ENCODE measurements around the gene GSAP. TPM values are rescaled to one million over a fixed set of nuclear protein-coding genes. Genes with fewer than 3 reads are reported as not detected.
A peak's percentile ranks its signal among the peaks of the same experiment; 100 is the strongest.

GSAP gene
- total and polyA plus RNA-seq, 2 donors (not counting 1 experiment from before 2014, with no cell fraction given), result 140 to 207 TPM

GRCh38 chr7:77316219-77316978 is 99.8 kb downstream of the GSAP start:
- Histone ChIP-seq H3K9ac (ENCODE audit: low read length) (no peak overlapping the region), H4K20me1 (ENCODE audit: control insufficient read depth, insufficient read depth, low read length, poor library complexity, severe bottlenecking) (peaks cover 6% of the 10 kb centered on the region), H2AFZ (ENCODE audit: insufficient read depth, low read depth, low read length, poor library complexity, severe bottlenecking) (no peak overlapping the region), H3K27ac (ENCODE audit: low read length in 2 of 2) (no peak overlapping the region), H3K4me2 (replicated peaks; ENCODE audit: low read depth, low read length, poor library complexity, severe bottlenecking) (no peak overlapping the region), H3K79me2 (ENCODE audit: control insufficient read depth, insufficient read depth, low read length) (no peaks in the 10 kb centered on the region), H3K4me3 (ENCODE audit: control extremely low read depth in 1 of 5, extremely low read depth in 1 of 5, insufficient read depth in 1 of 5, low read depth in 2 of 5, low read length in 4 of 5) (no peak overlapping the region), H3K27me3 (replicated peaks in 1 of 4; ENCODE audit: control extremely low read depth in 1 of 4, control insufficient read depth in 3 of 4, insufficient read depth in 4 of 4, low read length in 3 of 4) (no peaks in the 10 kb centered on the region), H3K4me1 (ENCODE audit: control insufficient read depth in 2 of 2, insufficient read depth in 2 of 2, low read length in 2 of 2) (no peaks in the 10 kb centered on the region), H3K36me3 (replicated peaks in 1 of 2; ENCODE audit: control extremely low read depth in 1 of 2, control insufficient read depth in 1 of 2, extremely low read depth in 1 of 2, insufficient read depth in 2 of 2, low read length in 1 of 2) (peaks cover 2 to 91% of the 10 kb centered on the region in 2 experiments), H3K9me3 (ENCODE audit: control extremely low read depth in 1 of 3, control insufficient read depth in 2 of 3, insufficient read depth in 1 of 3, low read length in 2 of 3) (no peaks in the 10 kb centered on the region)
- Mint-ChIP-seq H3K9me3 (ENCODE audit: insufficient read depth) (no peaks in the 10 kb centered on the region), H3K27me3 (no peaks in the 10 kb centered on the region), H3K27ac (peak overlapping the region; percentile 69), H3K4me3 (no peak overlapping the region), H3K4me1 (peaks cover 7% of the 10 kb centered on the region)
- intact Hi-C loops (cut with micrococcal nuclease), result no loop called here
- DNase-seq (no peak), ATAC-seq (ENCODE audit: low read depth) (no peak)
- TF ChIP-seq CTCF (IDR thresholded peaks at IDR 0.05) (no peak), EZH2 (IDR thresholded peaks at IDR 0.05; ENCODE audit: borderline replicate concordance, insufficient read depth, low read depth, low read length, poor library complexity, severe bottlenecking) (no peak)
- ChIA-PET CTCF (interaction anchor here (1.5 kb wide), 1 partner anchor 16 kb away, joined by 10 read pairs; no protein-coding TSS in a partner anchor), POLR2A (no interaction called here)
- WGBS (ENCODE audit: insufficient coverage), result no CpG with 5 or more reads among the region's 2 CpGs

GRCh38 chr7:77315182-77315591 is 101.0 kb downstream of the GSAP start:
- H3K4me3 ChIP-seq (ENCODE audit: control extremely low read depth in 1 of 5, extremely low read depth in 1 of 5, insufficient read depth in 1 of 5, low read depth in 2 of 5, low read length in 4 of 5), result no peak overlapping the region
- CTCF ChIA-PET, result interaction anchor here (1.1 to 1.5 kb wide), 2 partner anchors 17 to 68 kb away, joined by 3 to 10 read pairs; no protein-coding TSS in a partner anchor
- H3K27ac Mint-ChIP-seq, result no peak overlapping the region

More at GRCh38 chr7:77315182-77315591, 101.0 kb downstream of the GSAP start:
- Mint-ChIP-seq H3K27me3 (no peaks in the 10 kb centered on the region), H3K9me3 (ENCODE audit: insufficient read depth) (no peaks in the 10 kb centered on the region), H3K4me3 (no peak overlapping the region), H3K4me1 (peaks cover 7% of the 10 kb centered on the region)
- POLR2A ChIA-PET, result no interaction called here
- Histone ChIP-seq H3K9me3 (ENCODE audit: control extremely low read depth in 1 of 3, control insufficient read depth in 2 of 3, insufficient read depth in 1 of 3, low read length in 2 of 3) (no peaks in the 10 kb centered on the region), H3K36me3 (replicated peaks in 1 of 2; ENCODE audit: control extremely low read depth in 1 of 2, control insufficient read depth in 1 of 2, extremely low read depth in 1 of 2, insufficient read depth in 2 of 2, low read length in 1 of 2) (peaks cover 2 to 90% of the 10 kb centered on the region in 2 experiments), H4K20me1 (ENCODE audit: control insufficient read depth, insufficient read depth, low read length, poor library complexity, severe bottlenecking) (peaks cover 6% of the 10 kb centered on the region), H2AFZ (ENCODE audit: insufficient read depth, low read depth, low read length, poor library complexity, severe bottlenecking) (no peak overlapping the region), H3K27ac (ENCODE audit: low read length in 2 of 2) (no peak overlapping the region), H3K79me2 (ENCODE audit: control insufficient read depth, insufficient read depth, low read length) (no peaks in the 10 kb centered on the region), H3K27me3 (replicated peaks in 1 of 4; ENCODE audit: control extremely low read depth in 1 of 4, control insufficient read depth in 3 of 4, insufficient read depth in 4 of 4, low read length in 3 of 4) (no peaks in the 10 kb centered on the region), H3K4me2 (replicated peaks; ENCODE audit: low read depth, low read length, poor library complexity, severe bottlenecking) (no peak overlapping the region), H3K9ac (ENCODE audit: low read length) (no peak overlapping the region), H3K4me1 (ENCODE audit: control insufficient read depth in 2 of 2, insufficient read depth in 2 of 2, low read length in 2 of 2) (no peaks in the 10 kb centered on the region)
- DNase-seq, result no peak
- WGBS (ENCODE audit: insufficient coverage), result 100% methylated on average over 2 of the region's 3 CpGs
- TF ChIP-seq EZH2 (IDR thresholded peaks at IDR 0.05; ENCODE audit: borderline replicate concordance, insufficient read depth, low read depth, low read length, poor library complexity, severe bottlenecking), result no peak
- no peak for TF ChIP-seq CTCF (IDR thresholded peaks at IDR 0.05)
- intact Hi-C loops (cut with micrococcal nuclease), result no loop called here
- ATAC-seq (ENCODE audit: low read depth), result no peak

Data from B cell (primary cell).